ENCODE data around the gene LRRC41. TPM values are rescaled to one million over a fixed set of nuclear protein-coding genes. Genes with fewer than 3 reads are reported as not detected.
"Not testable (repeated sequence)": the region's sequence is repeated elsewhere in the genome, so short reads cannot be mapped to it uniquely, and the experiment has no call there.

Gene LRRC41
- total RNA-seq, 1 donor from 2014 or later, result 43.1 TPM

GRCh38 chr1:46333300-46334029 is 30.0 kb upstream of the LRRC41 start:
- Histone ChIP-seq H3K36me3 (no peaks in the 10 kb centered on the region), H3K79me2 (ENCODE audit: low read depth) (no peaks in the 10 kb centered on the region), H4K20me1 (ENCODE audit: low read depth) (no peaks in the 10 kb centered on the region), H3K9me3 (ENCODE audit: low read depth) (no peaks in the 10 kb centered on the region), H3K27me3 (no peaks in the 10 kb centered on the region), H3F3A (ENCODE audit: low read depth) (peaks cover 28% of the 10 kb centered on the region), H2AFZ (replicated peaks) (no peak overlapping the region), H3K4me3 (no peak overlapping the region), H3K4me1 (peaks cover 19% of the 10 kb centered on the region), H3K9ac (no peak overlapping the region), H3K4me2 (no peak overlapping the region), H3K27ac (no peak overlapping the region)
- no peak overlapping the region for H3K4me3 Mint-ChIP-seq
- peak; percentile 41 for DNase-seq (ENCODE audit: low spot score)
- peaks cover 21% of the 10 kb centered on the region for H3K4me1 Mint-ChIP-seq
- TF ChIP-seq CTCF (IDR thresholded peaks at IDR 0.05) (peak; percentile 45), EZH2phosphoT487 (IDR thresholded peaks at IDR 0.05) (no peak)
- H3K27ac Mint-ChIP-seq, result no peak overlapping the region
- H3K9me3 Mint-ChIP-seq, result no peaks in the 10 kb centered on the region
- no peaks in the 10 kb centered on the region for H3K36me3 Mint-ChIP-seq
- H3K27me3 Mint-ChIP-seq (ENCODE audit: insufficient read depth, low read depth), result peaks cover 3% of the 10 kb centered on the region

- Histone ChIP-seq H3K27ac (peak overlapping the region; percentile 58), H3K4me3 (peak overlapping the region; percentile 15)
Measured at GRCh38 chr1:46331786-46332540, 28.5 kb upstream of the LRRC41 start.

GRCh38 chr1:46330381-46330780 is 27.0 kb upstream of the LRRC41 start:
- peaks cover 28% of the 10 kb centered on the region for H3F3A ChIP-seq (ENCODE audit: low read depth)
- peaks cover 21% of the 10 kb centered on the region for H3K4me1 Mint-ChIP-seq
- not testable (repeated sequence) for H3K36me3 Mint-ChIP-seq

More at GRCh38 chr1:46331786-46332540, 28.5 kb upstream of the LRRC41 start:
- Mint-ChIP-seq H3K4me3 (peak overlapping the region; percentile 9), H3K27ac (peak overlapping the region; percentile 31), H3K4me1 (peaks cover 21% of the 10 kb centered on the region)
- not testable (repeated sequence) for H3K27me3 Mint-ChIP-seq (ENCODE audit: insufficient read depth, low read depth); H3K27me3 ChIP-seq; H4K20me1 ChIP-seq (ENCODE audit: low read depth); H3K79me2 ChIP-seq (ENCODE audit: low read depth); H3K36me3 Mint-ChIP-seq; H3K9me3 ChIP-seq (ENCODE audit: low read depth); H3K36me3 ChIP-seq; H3K9ac ChIP-seq; H3K9me3 Mint-ChIP-seq
- peaks cover 28% of the 10 kb centered on the region for H3F3A ChIP-seq (ENCODE audit: low read depth)
- DNase-seq (ENCODE audit: low spot score), result peak; percentile 67
- H2AFZ ChIP-seq (replicated peaks), result peak overlapping the region; percentile 98
- H3K4me2 ChIP-seq, result peak overlapping the region; percentile 58
- H3K4me1 ChIP-seq, result peaks cover 19% of the 10 kb centered on the region

GRCh38 chr1:46329807-46330206 is 26.4 kb upstream of the LRRC41 start:
- not testable (repeated sequence) for H3K9ac ChIP-seq; H3K4me2 ChIP-seq; H3K4me3 Mint-ChIP-seq; H3K9me3 ChIP-seq (ENCODE audit: low read depth); H3K79me2 ChIP-seq (ENCODE audit: low read depth); H3K36me3 Mint-ChIP-seq; H2AFZ ChIP-seq (replicated peaks); H3K9me3 Mint-ChIP-seq; H4K20me1 ChIP-seq (ENCODE audit: low read depth); H3K36me3 ChIP-seq; H3K4me3 ChIP-seq; H3K27ac ChIP-seq; H3K27ac Mint-ChIP-seq; DNase-seq (ENCODE audit: low spot score); H3K27me3 Mint-ChIP-seq (ENCODE audit: insufficient read depth, low read depth); H3K27me3 ChIP-seq
- peaks cover 21% of the 10 kb centered on the region for H3K4me1 Mint-ChIP-seq
- Histone ChIP-seq H3K4me1 (peaks cover 19% of the 10 kb centered on the region), H3F3A (ENCODE audit: low read depth) (peaks cover 28% of the 10 kb centered on the region)

More at GRCh38 chr1:46330381-46330780, 27.0 kb upstream of the LRRC41 start:
- H3K4me1 ChIP-seq, result peaks cover 19% of the 10 kb centered on the region
- DNase-seq (ENCODE audit: low spot score); H3K4me2 ChIP-seq; H3K9ac ChIP-seq; H3K9me3 Mint-ChIP-seq; H3K27me3 Mint-ChIP-seq (ENCODE audit: insufficient read depth, low read depth); H3K27me3 ChIP-seq; H3K27ac Mint-ChIP-seq; H3K9me3 ChIP-seq (ENCODE audit: low read depth); H3K36me3 ChIP-seq; H3K4me3 Mint-ChIP-seq; H4K20me1 ChIP-seq (ENCODE audit: low read depth); H3K27ac ChIP-seq; H2AFZ ChIP-seq (replicated peaks); H3K4me3 ChIP-seq; H3K79me2 ChIP-seq (ENCODE audit: low read depth): not testable (repeated sequence)

- H3K36me3 Mint-ChIP-seq; H3K4me3 Mint-ChIP-seq; H3K4me3 ChIP-seq; H3K27ac ChIP-seq; H3K9me3 ChIP-seq (ENCODE audit: low read depth); H3K36me3 ChIP-seq; H3K4me2 ChIP-seq; H4K20me1 ChIP-seq (ENCODE audit: low read depth); H3K27me3 Mint-ChIP-seq (ENCODE audit: insufficient read depth, low read depth); H3K27me3 ChIP-seq; H3K79me2 ChIP-seq (ENCODE audit: low read depth); DNase-seq (ENCODE audit: low spot score); H3K27ac Mint-ChIP-seq; H3K9ac ChIP-seq; H2AFZ ChIP-seq (replicated peaks); H3K9me3 Mint-ChIP-seq: not testable (repeated sequence)
- peaks cover 19% of the 10 kb centered on the region for H3K4me1 ChIP-seq
- peaks cover 18% of the 10 kb centered on the region for H3K4me1 Mint-ChIP-seq
- peaks cover 24% of the 10 kb centered on the region for H3F3A ChIP-seq (ENCODE audit: low read depth)
Measured at GRCh38 chr1:46328182-46328581, 24.8 kb upstream of the LRRC41 start.

DNA sequence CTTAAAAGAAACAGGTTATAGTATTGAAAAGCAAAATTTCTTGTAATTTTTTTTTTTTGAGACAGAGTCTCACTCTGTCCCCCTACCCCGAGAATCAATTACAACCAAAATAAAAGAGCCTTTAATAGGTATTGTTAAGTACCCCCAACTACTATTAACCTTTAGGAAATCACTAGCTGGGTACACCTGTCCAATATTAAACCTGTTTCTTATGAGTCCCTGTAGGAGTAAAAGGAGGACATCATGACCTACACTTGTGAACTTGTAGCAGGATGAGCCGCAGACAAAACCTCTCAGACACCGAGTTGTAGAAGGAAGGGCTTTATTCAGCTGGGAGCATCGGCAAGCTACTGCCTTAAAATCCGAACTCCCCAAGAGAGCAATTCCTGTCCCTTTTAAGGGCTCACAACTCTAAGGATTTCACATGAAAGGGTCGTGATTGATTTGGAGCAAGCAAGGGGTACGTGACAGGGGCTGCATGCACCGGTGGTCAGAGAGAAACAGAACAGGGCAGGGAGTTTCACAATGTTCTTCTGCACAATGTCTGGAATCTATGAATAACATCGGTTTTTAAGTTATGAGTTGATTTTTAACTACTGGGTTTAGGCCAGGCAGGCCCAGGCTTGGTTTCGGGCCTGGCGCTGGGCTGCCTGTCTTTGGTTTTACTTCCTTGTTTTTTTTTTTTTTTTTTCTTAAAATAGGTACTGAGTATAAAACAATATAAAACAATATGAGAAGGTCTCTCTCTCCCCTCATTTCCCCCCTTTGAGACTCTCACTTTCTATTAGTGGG is 22.1 kb upstream of the LRRC41 start:
- H3K9me3 ChIP-seq (ENCODE audit: low read depth); H4K20me1 ChIP-seq (ENCODE audit: low read depth); H3K27ac Mint-ChIP-seq; H3K79me2 ChIP-seq (ENCODE audit: low read depth); H3K9me3 Mint-ChIP-seq; H3K27me3 Mint-ChIP-seq (ENCODE audit: insufficient read depth, low read depth); H3K4me3 ChIP-seq; H3K9ac ChIP-seq; DNase-seq (ENCODE audit: low spot score); H3K27ac ChIP-seq; H3K36me3 ChIP-seq; H3K4me3 Mint-ChIP-seq; H3K27me3 ChIP-seq; H3F3A ChIP-seq (ENCODE audit: low read depth); H3K36me3 Mint-ChIP-seq; H2AFZ ChIP-seq (replicated peaks); H3K4me2 ChIP-seq: not testable (repeated sequence)
- peaks cover 17% of the 10 kb centered on the region for H3K4me1 ChIP-seq
- peaks cover 14% of the 10 kb centered on the region for H3K4me1 Mint-ChIP-seq
